Neural progenitor cell (in vitro differentiated cells): Measurements from ENCODE around the gene KCNH1. TPM values are rescaled to one million over a fixed set of nuclear protein-coding genes. Genes with fewer than 3 reads are reported as not detected.
"Not testable (repeated sequence)": the region's sequence is repeated elsewhere in the genome, so short reads cannot be mapped to it uniquely, and the experiment has no call there.

ENCODE experiments used
- DNase-seq: peaks from one replicate; pipeline ENCODE4 v3.0.0-alpha.2; 2016; ENCODE audit warnings: low spot score
- H2AFZ ChIP-seq: fragments of 200-600 bp; sonication (generic); replicated peaks from 2 replicates; pipeline ENCODE4 v1.6.1; 2016; ENCODE audit warnings: antibody characterized with exemption
- H3F3A ChIP-seq: fragments of 200-600 bp; sonication (generic); 2 replicates; pipeline ENCODE4 v1.6.1; 2016; ENCODE audit warnings: antibody characterized with exemption, low read depth
- H3K27ac ChIP-seq: fragments of 200-600 bp; sonication (generic); 2 replicates; pipeline ENCODE4 v1.5.1; 2016; ENCODE audit warnings: mild to moderate bottlenecking
- H3K27me3 ChIP-seq: fragments of 200-600 bp; sonication (generic); 2 replicates; pipeline ENCODE4 v1.6.1; 2016; ENCODE audit warnings: mild to moderate bottlenecking, moderate library complexity
- H3K36me3 ChIP-seq: fragments of 200-600 bp; sonication (generic); 2 replicates; pipeline ENCODE4 v1.5.1; 2016
- H3K4me1 ChIP-seq: fragments of 200-600 bp; sonication (generic); 2 replicates; pipeline ENCODE4 v1.6.1; 2016; ENCODE audit warnings: mixed run types
- H3K4me2 ChIP-seq: fragments of 200-600 bp; sonication (generic); 2 replicates; pipeline ENCODE4 v1.6.1; 2016
- H3K4me3 ChIP-seq: fragments of 200-600 bp; sonication (generic); 2 replicates; pipeline ENCODE4 v1.5.1; 2016
- H3K79me2 ChIP-seq: fragments of 200-600 bp; sonication (generic); 2 replicates; pipeline ENCODE4 v1.6.1; 2016; ENCODE audit warnings: low read depth
- H3K9ac ChIP-seq: fragments of 200-600 bp; sonication (generic); 2 replicates; pipeline ENCODE4 v1.6.1; 2016
- H3K9me3 ChIP-seq: fragments of 200-600 bp; sonication (generic); 2 replicates; pipeline ENCODE4 v1.5.1; 2016; ENCODE audit warnings: low read depth
- H4K20me1 ChIP-seq: fragments of 200-600 bp; sonication (generic); 2 replicates; pipeline ENCODE4 v1.6.1; 2016; ENCODE audit warnings: low read depth
- H3K27ac Mint-ChIP-seq: 3 replicates; pipeline ENCODE4 v1.8.0; 2021; ENCODE audit warnings: mixed read lengths
- H3K27me3 Mint-ChIP-seq: 2 replicates; pipeline ENCODE4 v1.8.0; 2022; ENCODE audit warnings: low read depth, mild to moderate bottlenecking, inconsistent platforms, moderate library complexity, mixed read lengths; ENCODE audit not compliant: insufficient read depth
- H3K36me3 Mint-ChIP-seq: 3 replicates; pipeline ENCODE4 v1.8.0; 2021; ENCODE audit warnings: mixed read lengths
- H3K4me1 Mint-ChIP-seq: 3 replicates; pipeline ENCODE4 v1.8.0; 2021; ENCODE audit warnings: mixed read lengths
- H3K4me3 Mint-ChIP-seq: 3 replicates; pipeline ENCODE4 v1.8.0; 2021; ENCODE audit warnings: mild to moderate bottlenecking, moderate library complexity, mixed read lengths
- H3K9me3 Mint-ChIP-seq: 3 replicates; pipeline ENCODE4 v1.8.0; 2020; ENCODE audit warnings: mixed read lengths
- EZH2 ChIP-seq: fragments of 200-600 bp; sonication (generic); IDR thresholded peaks from 2 replicates; pipeline ENCODE4 v1.6.1; 2017; ENCODE audit warnings: antibody characterized with exemption, mild to moderate bottlenecking, moderate library complexity
- EZH2phosphoT487 ChIP-seq: fragments of 200-600 bp; sonication (generic); IDR thresholded peaks from 2 replicates; pipeline ENCODE4 v1.6.1; 2017; ENCODE audit warnings: antibody characterized with exemption
- total RNA-seq: library from RNA; depleted of rRNA; stranded (reverse); fragments of >200 nt; gene quantifications from 2 replicates; pipeline ENCODE4 v1.2.3, GENCODE V29; 2015; ENCODE audit warnings: low replicate concordance
- TF ChIP-seq, protein P1 (sequence below): fragments of 200-600 bp; sonication (generic); IDR thresholded peaks from 2 replicates; pipeline ENCODE4 v1.5.1; 2017; ENCODE audit warnings: antibody characterized with exemption, mild to moderate bottlenecking

KCNH1 gene
- total RNA-seq, 1 donor from 2014 or later: 1.6 TPM

DNA sequence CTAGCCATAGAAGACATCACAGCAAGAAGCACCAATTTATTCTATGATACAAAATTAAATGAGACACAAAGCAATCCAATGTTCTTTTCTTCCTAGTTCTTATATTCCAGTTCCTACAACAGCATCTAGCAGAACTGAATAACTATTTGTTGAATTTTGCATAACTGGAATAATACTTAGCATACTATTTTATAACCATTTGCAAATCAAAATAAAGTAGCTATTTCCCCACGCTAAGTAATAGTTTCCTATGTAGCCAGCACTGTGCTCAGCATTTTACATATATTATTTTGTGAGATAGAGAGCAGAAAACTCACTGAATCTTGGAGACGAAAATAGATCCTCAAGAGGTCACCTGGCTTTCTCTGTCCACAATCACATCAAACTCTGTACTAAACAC lies 42.1 kb downstream of the KCNH1 start:
- Mint-ChIP-seq H3K27me3 (peaks cover 2% of the 10 kb centered on the region), H3K36me3 (no peaks in the 10 kb centered on the region), H3K4me3 (no peak overlapping the region), H3K27ac (no peak overlapping the region), H3K4me1 (peaks cover 3% of the 10 kb centered on the region), H3K9me3 (no peaks in the 10 kb centered on the region)
- Histone ChIP-seq H3K4me1 (no peaks in the 10 kb centered on the region), H3K27me3 (no peaks in the 10 kb centered on the region), H2AFZ (no peak overlapping the region), H4K20me1 (no peaks in the 10 kb centered on the region), H3K36me3 (no peaks in the 10 kb centered on the region), H3K4me3 (no peak overlapping the region), H3K9ac (no peak overlapping the region), H3F3A (no peaks in the 10 kb centered on the region), H3K27ac (no peak overlapping the region), H3K4me2 (no peak overlapping the region), H3K79me2 (no peaks in the 10 kb centered on the region), H3K9me3 (no peaks in the 10 kb centered on the region)
- DNase-seq: no peak
- TF ChIP-seq EZH2 (no peak), EZH2phosphoT487 (no peak)
- TF ChIP-seq, protein P1, sequence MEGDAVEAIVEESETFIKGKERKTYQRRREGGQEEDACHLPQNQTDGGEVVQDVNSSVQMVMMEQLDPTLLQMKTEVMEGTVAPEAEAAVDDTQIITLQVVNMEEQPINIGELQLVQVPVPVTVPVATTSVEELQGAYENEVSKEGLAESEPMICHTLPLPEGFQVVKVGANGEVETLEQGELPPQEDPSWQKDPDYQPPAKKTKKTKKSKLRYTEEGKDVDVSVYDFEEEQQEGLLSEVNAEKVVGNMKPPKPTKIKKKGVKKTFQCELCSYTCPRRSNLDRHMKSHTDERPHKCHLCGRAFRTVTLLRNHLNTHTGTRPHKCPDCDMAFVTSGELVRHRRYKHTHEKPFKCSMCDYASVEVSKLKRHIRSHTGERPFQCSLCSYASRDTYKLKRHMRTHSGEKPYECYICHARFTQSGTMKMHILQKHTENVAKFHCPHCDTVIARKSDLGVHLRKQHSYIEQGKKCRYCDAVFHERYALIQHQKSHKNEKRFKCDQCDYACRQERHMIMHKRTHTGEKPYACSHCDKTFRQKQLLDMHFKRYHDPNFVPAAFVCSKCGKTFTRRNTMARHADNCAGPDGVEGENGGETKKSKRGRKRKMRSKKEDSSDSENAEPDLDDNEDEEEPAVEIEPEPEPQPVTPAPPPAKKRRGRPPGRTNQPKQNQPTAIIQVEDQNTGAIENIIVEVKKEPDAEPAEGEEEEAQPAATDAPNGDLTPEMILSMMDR: no peak

- Histone ChIP-seq H3K36me3 (no peaks in the 10 kb centered on the region), H3K27me3 (no peaks in the 10 kb centered on the region), H3K4me3 (no peak overlapping the region), H3K4me1 (no peaks in the 10 kb centered on the region), H4K20me1 (no peaks in the 10 kb centered on the region), H3F3A (no peaks in the 10 kb centered on the region), H3K9ac (no peak overlapping the region), H3K79me2 (no peaks in the 10 kb centered on the region), H3K9me3 (no peaks in the 10 kb centered on the region), H3K4me2 (no peak overlapping the region), H2AFZ (no peak overlapping the region), H3K27ac (no peak overlapping the region)
- Mint-ChIP-seq H3K27me3 (no peaks in the 10 kb centered on the region), H3K36me3 (no peaks in the 10 kb centered on the region), H3K4me3 (no peak overlapping the region), H3K4me1 (peaks cover 3% of the 10 kb centered on the region), H3K27ac (no peak overlapping the region), H3K9me3 (no peaks in the 10 kb centered on the region)
- no peak for DNase-seq
- TF ChIP-seq, protein P1: no peak
- no peak for TF ChIP-seq EZH2
Observed at GRCh38 chr1:211089536-211089935, 44.4 kb downstream of the KCNH1 start.

GRCh38 chr1:211088156-211088555 lies 45.8 kb downstream of the KCNH1 start:
- no peak overlapping the region for H2AFZ ChIP-seq
- no peaks in the 10 kb centered on the region for H3K36me3 Mint-ChIP-seq
- H3K4me3 ChIP-seq: no peak overlapping the region
- no peaks in the 10 kb centered on the region for H4K20me1 ChIP-seq
- no peaks in the 10 kb centered on the region for H3K4me1 ChIP-seq
- no peaks in the 10 kb centered on the region for H3K9me3 ChIP-seq
- TF ChIP-seq, protein P1: no peak
- TF ChIP-seq EZH2phosphoT487 (no peak), EZH2 (no peak)
- H3K27me3 ChIP-seq: no peaks in the 10 kb centered on the region
- no peak overlapping the region for H3K27ac ChIP-seq
- no peak overlapping the region for H3K9ac ChIP-seq
- H3K4me2 ChIP-seq: no peak overlapping the region
- H3F3A ChIP-seq: no peaks in the 10 kb centered on the region
- H3K27me3 Mint-ChIP-seq: no peaks in the 10 kb centered on the region
- no peaks in the 10 kb centered on the region for H3K9me3 Mint-ChIP-seq
- no peaks in the 10 kb centered on the region for H3K36me3 ChIP-seq
- peaks cover 3% of the 10 kb centered on the region for H3K4me1 Mint-ChIP-seq
- H3K4me3 Mint-ChIP-seq: no peak overlapping the region
- no peak overlapping the region for H3K27ac Mint-ChIP-seq
- no peaks in the 10 kb centered on the region for H3K79me2 ChIP-seq
- DNase-seq: no peak

- Mint-ChIP-seq H3K36me3 (no peaks in the 10 kb centered on the region), H3K27ac (no peak overlapping the region), H3K4me3 (no peak overlapping the region)
Observed at GRCh38 chr1:211082824-211083223, 51.1 kb downstream of the KCNH1 start.

DNA sequence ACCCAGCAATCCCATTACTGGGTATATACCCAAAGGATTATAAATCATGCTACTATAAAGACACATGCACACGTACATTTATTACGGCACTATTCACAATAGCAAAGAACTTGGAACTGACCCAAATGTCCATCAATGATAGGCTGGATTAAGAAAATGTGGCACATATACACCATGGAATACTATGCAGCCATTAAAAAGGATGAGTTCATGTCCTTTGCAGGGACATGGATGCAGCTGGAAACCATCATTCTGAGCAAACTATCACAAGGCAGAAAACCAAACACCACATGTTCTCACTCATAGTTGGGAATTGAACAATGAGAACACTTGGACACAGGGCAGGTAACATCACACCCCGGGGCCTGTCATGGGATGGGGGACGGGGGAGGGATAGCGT lies 52.5 kb downstream of the KCNH1 start:
- not testable (repeated sequence) for H3F3A ChIP-seq, H3K79me2 ChIP-seq, H3K27ac ChIP-seq, H3K4me3 Mint-ChIP-seq, H3K9me3 ChIP-seq, H2AFZ ChIP-seq, H3K27me3 Mint-ChIP-seq, H3K27ac Mint-ChIP-seq, H3K4me1 Mint-ChIP-seq, H3K4me2 ChIP-seq, DNase-seq, H3K4me3 ChIP-seq, H3K27me3 ChIP-seq, H3K36me3 ChIP-seq, H3K9ac ChIP-seq, H3K9me3 Mint-ChIP-seq, H3K36me3 Mint-ChIP-seq, H3K4me1 ChIP-seq, H4K20me1 ChIP-seq

More at GRCh38 chr1:211082824-211083223, 51.1 kb downstream of the KCNH1 start:
- no peaks in the 10 kb centered on the region for H3K79me2 ChIP-seq
- no peak overlapping the region for H3K27ac ChIP-seq
- H3K4me1 ChIP-seq: no peaks in the 10 kb centered on the region
- Mint-ChIP-seq H3K9me3 (no peaks in the 10 kb centered on the region), H3K27me3 (no peaks in the 10 kb centered on the region), H3K4me1 (peaks cover 6% of the 10 kb centered on the region)
- no peak overlapping the region for H3K9ac ChIP-seq
- TF ChIP-seq, protein P1: no peak
- no peak for TF ChIP-seq EZH2phosphoT487
- no peak for TF ChIP-seq EZH2
- no peak for DNase-seq
- H3K9me3 ChIP-seq: no peaks in the 10 kb centered on the region
- no peaks in the 10 kb centered on the region for H3K27me3 ChIP-seq
- H3K4me3 ChIP-seq: no peak overlapping the region
- H3F3A ChIP-seq: no peaks in the 10 kb centered on the region
- no peaks in the 10 kb centered on the region for H3K36me3 ChIP-seq
- no peak overlapping the region for H3K4me2 ChIP-seq
- H4K20me1 ChIP-seq: no peaks in the 10 kb centered on the region
- peak overlapping the region; percentile 15 for H2AFZ ChIP-seq
